SIG-M5 treated with dmso at 0.1 percent for 504 hours (cell line): ENCODE measurements around the gene RAPGEFL1.
"Not testable (repeated sequence)": the region's sequence is repeated elsewhere in the genome, so short reads cannot be mapped to it uniquely, and the experiment has no call there.

Source experiments
- DNase-seq: peaks from one replicate; lab custom pipeline; 2025; ENCODE audit not compliant: unreplicated experiment; lab: John Stamatoyannopoulos, UW

RAPGEFL1 gene

GRCh38 chr17:40198576-40198975, 21.3 kb downstream of the RAPGEFL1 start:
- no peak for DNase-seq

- DNase-seq = no peak
Observed at GRCh38 chr17:40203131-40203530, 25.9 kb downstream of the RAPGEFL1 start.

DNA sequence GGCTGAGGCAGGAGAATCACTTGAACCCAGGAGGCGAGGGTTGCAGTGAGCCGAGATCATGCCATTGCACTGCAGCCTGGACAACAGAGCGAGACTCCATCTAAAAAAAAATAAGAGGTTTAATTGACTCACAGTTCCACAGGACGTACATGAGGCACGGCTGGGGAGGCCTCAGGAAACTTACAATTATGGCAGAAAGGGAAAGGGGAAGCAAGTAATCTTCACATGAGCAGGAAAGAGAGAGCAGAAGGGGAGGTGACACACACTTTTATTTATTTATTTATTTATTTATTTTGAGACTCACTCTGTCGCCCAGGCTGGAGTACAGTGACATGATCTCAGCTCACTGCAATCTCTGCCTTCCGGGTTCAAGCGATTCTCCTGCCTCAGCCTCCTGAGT, 28.9 kb downstream of the RAPGEFL1 start:
- DNase-seq = peak; percentile 15

GRCh38 chr17:40209404-40210093, 32.3 kb downstream of the RAPGEFL1 start:
- DNase-seq = no peak

- not testable (repeated sequence) for DNase-seq
Observed at GRCh38 chr17:40213914-40214313, 36.6 kb downstream of the RAPGEFL1 start.

- DNase-seq = no peak
Observed at GRCh38 chr17:40218006-40218739, 40.9 kb downstream of the RAPGEFL1 start.

GRCh38 chr17:40218740-40219593, 41.7 kb downstream of the RAPGEFL1 start, which contains the start of gene WIPF2:
Gene WIPF2 (plus strand): TSS chr17:40219304. CDS start chr17:40256460, 37,156 bp downstream.
- DNase-seq = peak; percentile 95

DNA sequence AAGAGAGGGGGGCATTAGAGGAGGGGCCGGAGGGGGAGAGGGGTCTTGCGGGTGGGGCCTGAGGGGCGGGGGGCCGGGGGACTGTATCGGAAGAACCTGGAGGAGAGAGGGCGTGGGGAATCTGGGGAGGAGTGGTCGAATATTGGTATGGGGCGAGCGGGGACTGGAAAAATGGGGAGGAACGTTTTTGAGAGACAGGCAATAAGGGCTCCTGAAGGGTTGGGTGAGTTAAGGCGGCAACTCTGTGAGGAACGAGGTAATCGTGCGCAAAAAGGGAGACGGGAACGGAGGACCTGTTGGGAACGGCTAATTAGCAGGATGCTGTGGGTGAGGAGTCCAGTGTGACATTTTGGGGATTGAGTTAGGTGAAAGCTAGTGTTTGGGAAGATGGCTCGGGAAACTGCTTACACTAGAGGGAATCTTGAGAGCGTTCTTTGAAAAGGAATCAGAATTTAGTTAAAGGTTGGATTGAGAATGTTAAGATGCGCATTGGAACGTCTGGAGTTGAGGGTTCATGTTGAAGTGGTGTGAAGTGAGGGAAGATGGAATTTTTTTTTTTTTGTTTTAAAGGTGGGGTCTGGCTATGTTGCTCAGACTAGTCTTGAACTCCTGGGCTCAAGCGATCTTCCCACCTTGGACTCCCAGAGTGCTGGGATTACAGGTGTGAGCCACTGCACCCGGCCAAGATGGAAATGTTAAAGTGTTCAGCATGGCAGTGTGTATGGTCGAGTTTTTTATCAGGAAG, 42.5 kb downstream of the RAPGEFL1 start:
- peak; percentile 68 for DNase-seq

DNA sequence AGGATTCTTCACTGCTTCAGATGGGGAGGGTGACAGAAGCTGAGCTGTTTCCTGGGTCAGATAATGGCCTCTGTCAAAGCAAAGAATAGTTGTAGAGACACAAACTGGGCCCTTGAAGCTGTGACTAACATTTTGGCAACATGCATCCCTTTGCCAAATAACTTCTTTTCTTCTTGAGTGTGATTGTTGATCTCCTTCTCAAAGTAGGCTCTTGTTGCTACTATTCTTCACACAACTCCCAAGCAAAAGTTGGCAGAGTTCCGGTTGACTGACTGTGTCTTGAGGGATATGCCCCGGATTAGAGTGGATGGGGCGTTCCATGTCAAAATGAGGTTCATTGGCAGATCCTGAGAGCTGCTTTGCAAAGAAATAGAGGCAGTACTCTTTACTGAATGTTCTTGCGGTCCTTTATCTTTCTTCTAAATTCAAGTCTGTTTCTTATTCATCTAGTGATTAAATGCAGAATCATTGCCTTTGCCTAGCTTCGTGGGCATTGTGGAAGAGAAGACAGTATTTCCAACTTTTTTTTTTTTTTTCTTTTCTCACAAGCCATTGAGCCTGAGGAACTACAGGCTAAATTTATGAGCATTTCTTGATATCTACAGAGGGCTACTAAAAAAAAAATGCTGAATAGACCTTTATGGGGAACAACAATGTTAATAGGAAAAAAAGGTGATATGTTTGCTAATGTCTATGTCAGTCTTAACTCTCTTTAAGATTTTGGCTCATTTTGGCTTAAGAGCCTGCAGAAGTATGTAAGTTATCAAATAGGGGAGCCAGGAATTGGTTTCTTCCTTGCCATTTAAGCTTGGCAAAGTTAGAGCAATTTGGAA, 47.7 kb downstream of the RAPGEFL1 start:
- no peak for DNase-seq

DNA sequence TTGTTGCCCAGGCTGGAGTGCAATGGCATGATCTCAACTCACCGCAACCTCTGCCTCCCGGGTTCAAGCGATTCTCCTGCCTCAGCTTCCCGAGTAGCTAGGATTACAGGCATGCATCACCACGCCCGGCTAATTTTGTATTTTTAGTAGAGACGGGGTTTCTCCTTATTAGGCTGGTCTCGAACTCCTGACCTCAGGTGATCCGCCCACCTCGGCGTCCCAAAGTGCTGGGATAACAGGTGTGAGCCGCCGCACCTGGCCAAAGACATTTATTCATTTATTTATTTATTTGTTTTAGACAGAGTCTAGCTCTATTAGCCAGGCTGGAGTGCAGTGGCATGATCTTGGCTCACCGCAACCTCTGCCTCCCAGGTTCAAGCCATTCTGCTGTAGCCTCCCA, 51.9 kb downstream of the RAPGEFL1 start:
- DNase-seq = not testable (repeated sequence)

GRCh38 chr17:40230670-40231069, 53.4 kb downstream of the RAPGEFL1 start:
- no peak for DNase-seq

DNA sequence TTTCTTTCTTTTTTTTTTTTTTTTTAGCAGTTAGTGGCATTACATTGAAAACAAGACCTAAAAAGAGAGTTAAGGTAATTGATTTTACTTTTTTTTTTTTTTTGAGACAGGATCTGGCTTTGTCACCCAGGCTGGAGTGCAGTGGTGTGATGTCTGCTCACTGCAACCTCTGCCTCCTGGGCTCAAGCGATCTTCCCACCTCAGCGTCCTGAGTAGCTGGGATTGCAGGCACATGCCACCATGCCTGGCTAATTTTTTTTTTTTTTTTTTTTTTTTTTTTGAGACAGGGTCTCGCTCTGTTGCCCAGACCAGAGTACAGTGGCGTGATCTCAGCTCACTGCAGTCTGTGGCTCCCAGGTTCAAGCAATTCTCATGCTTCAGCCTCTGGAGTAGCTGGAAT, 54.7 kb downstream of the RAPGEFL1 start:
- DNase-seq = not testable (repeated sequence)

- DNase-seq = no peak
Observed at GRCh38 chr17:40241252-40241834, 64.1 kb downstream of the RAPGEFL1 start.

GRCh38 chr17:40242774-40243173, 65.5 kb downstream of the RAPGEFL1 start:
- DNase-seq = no peak

DNA sequence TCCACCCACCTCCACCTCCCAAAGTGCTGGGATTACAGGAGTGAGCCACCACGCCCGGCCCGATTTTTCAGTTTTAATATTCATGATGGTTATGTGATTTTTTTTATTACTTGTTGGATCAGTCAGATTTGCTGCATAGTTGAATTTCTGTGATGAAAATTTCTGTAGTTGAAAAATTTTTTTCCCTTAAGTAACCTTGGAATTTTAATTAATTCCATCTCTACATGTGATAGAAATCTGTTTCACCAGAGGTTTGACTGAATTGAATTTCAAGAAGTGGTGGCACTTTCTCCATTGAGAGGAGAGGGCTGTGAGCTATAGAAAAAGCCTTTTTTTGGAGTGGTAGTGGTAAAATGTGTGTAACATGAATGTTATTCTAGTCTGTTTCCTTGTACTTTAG, 66.5 kb downstream of the RAPGEFL1 start:
- no peak for DNase-seq

GRCh38 chr17:40244255-40244654, 67.0 kb downstream of the RAPGEFL1 start:
- DNase-seq = no peak
